Panc1 (cell line): Measurements from ENCODE around the gene FAM76A. TPM values are rescaled to one million over a fixed set of nuclear protein-coding genes. Genes with fewer than 3 reads are reported as not detected.
"Not testable (repeated sequence)": the region's sequence is repeated elsewhere in the genome, so short reads cannot be mapped to it uniquely, and the experiment has no call there.

ENCODE experiments used
- ATAC-seq: fragments of 200-7000 bp; cut with Tn5 transposase; 2 replicates; pipeline ENCODE4 v1.9.1; 2020; ENCODE audit warnings: mild to moderate bottlenecking, moderate library complexity
- BruUV-seq: library from RNA; stranded (reverse); fragments of 400-500 nt; replicated peaks from 2 replicates; lab custom pipeline; 2021; lab: Mats Ljungman, UMichigan
- CTCF ChIA-PET: fragments of 300-600 bp; sonication (Branson Sonifier 250); formaldehyde crosslinking; loops from one replicate; lab custom pipeline; 2022; ENCODE audit warnings: antibody characterized with exemption; lab: Charles Lee
- POLR2A ChIA-PET: fragments of 300-600 bp; sonication (Branson Sonifier 250); formaldehyde crosslinking; loops from one replicate; lab custom pipeline; 2022; ENCODE audit warnings: antibody characterized with exemption; lab: Charles Lee
- DNase-seq: peaks from one replicate; pipeline ENCODE4 v3.0.0-alpha.2; 2010; ENCODE audit warnings: low read depth, low spot score
- H3K27ac ChIP-seq: 2 replicates; pipeline ENCODE4 v1.5.1; 2011; ENCODE audit warnings: mild to moderate bottlenecking, low read length, inconsistent platforms
- H3K27me3 ChIP-seq: fragments of 200-500 bp; sonication (Bioruptor generic); 2 replicates; pipeline ENCODE4 v1.6.0; 2014; ENCODE audit warnings: low read length, inconsistent platforms; ENCODE audit not compliant: control insufficient read depth, insufficient read depth
- H3K36me3 ChIP-seq: fragments of 200-500 bp; sonication (Bioruptor generic); 2 replicates; pipeline ENCODE4 v1.5.1; 2014; ENCODE audit warnings: inconsistent platforms, mild to moderate bottlenecking, low read length, moderate library complexity; ENCODE audit not compliant: control insufficient read depth, insufficient read depth
- H3K4me1 ChIP-seq: 2 replicates; pipeline ENCODE4 v1.5.1; 2011; ENCODE audit warnings: inconsistent platforms, mild to moderate bottlenecking, low read length, moderate library complexity; ENCODE audit not compliant: control insufficient read depth, insufficient read depth
- H3K4me3 ChIP-seq, 2 experiments: 2 replicates each; pipeline ENCODE4 v1.5.1; 2011 to 2012; ENCODE audit warnings: low read depth in 2 of 2, low read length in 2 of 2, mild to moderate bottlenecking in 2 of 2, inconsistent platforms in 1 of 2, moderate library complexity in 1 of 2
- H3K9me3 ChIP-seq: fragments of 200-500 bp; sonication (Bioruptor generic); 2 replicates; pipeline ENCODE4 v1.5.1; 2014; ENCODE audit warnings: low read depth, mild to moderate bottlenecking, inconsistent platforms, low read length, moderate library complexity; ENCODE audit not compliant: control insufficient read depth, insufficient read depth
- POLR2AphosphoS5 ChIP-seq: IDR thresholded peaks from 2 replicates; pipeline ENCODE4 v1.6.1; 2012; ENCODE audit warnings: mild to moderate bottlenecking, low read depth, low read length, moderate library complexity
- SIN3A ChIP-seq: IDR thresholded peaks from 2 replicates; pipeline ENCODE4 v1.6.1; 2012; ENCODE audit warnings: low read depth, mild to moderate bottlenecking, low read length, moderate library complexity, borderline replicate concordance; ENCODE audit not compliant: insufficient read depth
- TCF7L2 ChIP-seq: IDR thresholded peaks from 2 replicates; pipeline ENCODE4 v1.6.1; 2011; ENCODE audit warnings: mild to moderate bottlenecking, low read depth, low read length, inconsistent platforms
- in situ Hi-C: cut with HindIII; loops from 2 replicates; pipeline ENCODE4 v1.10.0; 2016; ENCODE audit warnings: low sequenced_read_pairs, low pct_unique_long_range_greater_than_20kb
- intact Hi-C: fragments of 100-400 bp; cut with micrococcal nuclease; formaldehyde crosslinking; loops from one replicate; pipeline ENCODE4 v1.10.0; 2022; ENCODE audit not compliant: unreplicated experiment
- total RNA-seq: library from RNA; stranded (reverse); gene quantifications from one replicate; pipeline ENCODE4 v1.2.1, GENCODE V29; 2021; ENCODE audit not compliant: unreplicated experiment
- TF ChIP-seq, protein P1 (sequence below): fragments of 450-650 bp; IDR thresholded peaks from 2 replicates; pipeline ENCODE4 v1.5.1; 2017; ENCODE audit warnings: mild to moderate bottlenecking
- TF ChIP-seq, protein P2 (sequence below), 2 experiments: IDR thresholded peaks; 2 replicates each; pipeline ENCODE4 v1.6.1; 2011 to 2012; ENCODE audit warnings: low read depth in 2 of 2, control low read depth in 1 of 2, low read length in 1 of 2, mild to moderate bottlenecking in 1 of 2, moderate library complexity in 1 of 2; ENCODE audit not compliant: insufficient read depth in 1 of 2

Gene FAM76A
- total RNA-seq, 1 experiment from 2014 or later, result 15.4 TPM

DNA sequence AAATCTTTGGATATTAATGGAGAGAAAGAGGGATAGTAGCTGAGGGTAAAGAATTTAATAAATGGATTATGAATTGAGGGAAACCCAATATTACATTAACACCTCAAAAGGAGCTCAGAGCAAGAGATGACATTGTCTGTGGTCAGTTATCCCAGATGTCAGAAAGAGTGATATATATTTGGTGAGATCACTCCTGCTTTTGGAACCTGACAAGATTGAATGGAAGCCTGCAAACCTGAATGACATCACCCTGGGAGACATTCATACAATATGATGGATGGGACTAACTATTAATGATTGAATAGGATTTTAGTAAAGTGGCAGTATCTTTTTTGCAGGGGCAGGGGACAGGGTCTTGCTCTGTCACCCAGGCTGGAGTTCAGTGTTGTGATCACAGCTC lies 47.0 kb upstream of the FAM76A start:
- DNase-seq, result no peak
- no peaks in the 10 kb centered on the region for H3K36me3 ChIP-seq
- H3K4me1 ChIP-seq, result no peaks in the 10 kb centered on the region
- H3K4me3 ChIP-seq, result no peak overlapping the region
- ChIA-PET POLR2A (no interaction called here), CTCF (interaction anchor here (0.6 kb wide), 1 partner anchor 70 kb away, joined by 4 read pairs; no protein-coding TSS in a partner anchor)
- no peaks in the 10 kb centered on the region for H3K27me3 ChIP-seq
- in situ Hi-C loops, result no loop called here
- intact Hi-C loops, result no loop called here
- BruUV-seq, result no TSS peak
- peaks cover 10% of the 10 kb centered on the region; the same call in 1 of the 2 replicates for H3K9me3 ChIP-seq
- no peak overlapping the region for H3K27ac ChIP-seq
- ATAC-seq, result no peak
- TF ChIP-seq SIN3A, result no peak
- TF ChIP-seq, protein P1, sequence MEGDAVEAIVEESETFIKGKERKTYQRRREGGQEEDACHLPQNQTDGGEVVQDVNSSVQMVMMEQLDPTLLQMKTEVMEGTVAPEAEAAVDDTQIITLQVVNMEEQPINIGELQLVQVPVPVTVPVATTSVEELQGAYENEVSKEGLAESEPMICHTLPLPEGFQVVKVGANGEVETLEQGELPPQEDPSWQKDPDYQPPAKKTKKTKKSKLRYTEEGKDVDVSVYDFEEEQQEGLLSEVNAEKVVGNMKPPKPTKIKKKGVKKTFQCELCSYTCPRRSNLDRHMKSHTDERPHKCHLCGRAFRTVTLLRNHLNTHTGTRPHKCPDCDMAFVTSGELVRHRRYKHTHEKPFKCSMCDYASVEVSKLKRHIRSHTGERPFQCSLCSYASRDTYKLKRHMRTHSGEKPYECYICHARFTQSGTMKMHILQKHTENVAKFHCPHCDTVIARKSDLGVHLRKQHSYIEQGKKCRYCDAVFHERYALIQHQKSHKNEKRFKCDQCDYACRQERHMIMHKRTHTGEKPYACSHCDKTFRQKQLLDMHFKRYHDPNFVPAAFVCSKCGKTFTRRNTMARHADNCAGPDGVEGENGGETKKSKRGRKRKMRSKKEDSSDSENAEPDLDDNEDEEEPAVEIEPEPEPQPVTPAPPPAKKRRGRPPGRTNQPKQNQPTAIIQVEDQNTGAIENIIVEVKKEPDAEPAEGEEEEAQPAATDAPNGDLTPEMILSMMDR, result no peak

DNA sequence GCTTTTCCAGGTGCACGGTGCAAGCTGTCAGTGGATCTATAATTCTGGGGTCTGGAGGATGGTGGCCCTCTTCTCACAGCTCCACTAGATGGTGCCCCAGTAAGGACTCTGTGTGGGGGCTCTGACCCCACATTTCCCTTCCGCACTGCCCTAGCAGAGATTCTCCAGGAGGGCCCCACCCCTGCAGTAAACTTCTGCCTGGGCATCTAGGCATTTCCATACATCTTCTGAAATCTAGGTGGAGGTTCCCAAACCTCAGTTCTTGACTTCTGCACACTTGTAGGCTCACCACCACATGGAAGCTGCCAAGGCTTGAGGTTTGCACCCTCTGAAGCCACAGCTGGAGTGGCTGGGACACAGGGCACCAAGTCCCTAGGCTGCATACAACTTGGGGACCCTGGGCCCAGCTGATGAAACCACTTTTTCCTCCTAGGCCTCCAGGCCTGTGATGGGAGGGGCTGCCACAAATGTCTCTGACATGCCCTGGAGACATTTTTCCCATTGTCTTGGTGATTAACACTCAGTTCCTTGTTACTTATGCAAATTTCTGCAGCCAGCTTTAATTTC lies 45.5 kb upstream of the FAM76A start:
- BruUV-seq, H3K4me1 ChIP-seq, in situ Hi-C loops, H3K4me3 ChIP-seq, H3K27me3 ChIP-seq, intact Hi-C loops, ATAC-seq, H3K36me3 ChIP-seq, DNase-seq, H3K9me3 ChIP-seq, POLR2A ChIA-PET, H3K27ac ChIP-seq, CTCF ChIA-PET: not testable (repeated sequence)

DNA sequence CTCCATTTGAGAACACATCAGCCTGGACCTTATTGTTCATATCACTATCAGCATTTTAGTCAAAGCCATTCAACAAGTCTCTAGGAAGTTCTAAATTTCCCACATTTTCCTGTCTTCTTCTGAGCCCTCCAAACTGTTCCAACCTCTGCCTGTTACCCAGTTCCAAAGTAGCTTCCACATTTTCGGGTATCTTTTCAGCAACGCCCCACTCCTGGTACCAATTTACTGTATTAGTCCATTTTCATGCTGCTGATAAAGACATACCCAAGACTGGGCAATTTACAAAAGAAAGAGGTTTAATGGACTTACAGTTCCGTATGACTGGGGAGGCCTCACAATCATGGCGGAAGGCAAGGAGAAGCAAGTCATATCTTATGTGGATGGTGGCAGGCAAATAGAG lies 44.2 kb upstream of the FAM76A start:
- H3K9me3 ChIP-seq, DNase-seq, intact Hi-C loops, BruUV-seq, H3K36me3 ChIP-seq, H3K27me3 ChIP-seq, POLR2A ChIA-PET, CTCF ChIA-PET, H3K27ac ChIP-seq, ATAC-seq, in situ Hi-C loops, H3K4me3 ChIP-seq, H3K4me1 ChIP-seq: not testable (repeated sequence)

DNA sequence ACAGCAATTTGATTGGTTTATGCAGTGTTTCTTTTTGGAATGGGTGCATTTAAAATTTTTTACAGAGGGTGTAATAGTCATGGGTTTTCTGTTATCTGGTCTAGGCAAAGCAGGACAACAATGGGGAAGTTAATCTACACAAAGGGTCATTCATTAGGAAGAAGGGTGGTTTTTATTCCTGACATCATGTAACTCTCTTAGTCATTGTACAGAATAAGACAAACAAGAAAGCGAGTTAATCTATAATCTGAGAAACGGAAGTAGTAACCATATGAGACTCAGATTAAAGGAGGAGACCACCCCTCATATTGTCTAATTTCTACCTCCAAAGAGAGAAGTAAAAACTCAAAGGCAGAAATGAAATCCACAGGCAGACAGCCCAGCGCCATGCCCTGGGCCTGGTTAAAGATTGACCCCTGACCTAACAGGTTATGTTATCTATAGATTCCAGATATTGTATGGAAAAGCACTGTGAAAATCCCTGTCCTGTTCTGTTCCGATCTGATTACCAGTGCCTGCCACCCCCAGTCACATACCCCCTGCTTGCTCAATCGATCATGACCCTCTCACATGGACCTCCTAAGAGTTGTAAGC lies 43.3 kb upstream of the FAM76A start:
- no TSS peak for BruUV-seq
- TF ChIP-seq TCF7L2 (no peak), POLR2AphosphoS5 (no peak), SIN3A (no peak)
- TF ChIP-seq, protein P1, result no peak
- TF ChIP-seq, protein P2, sequence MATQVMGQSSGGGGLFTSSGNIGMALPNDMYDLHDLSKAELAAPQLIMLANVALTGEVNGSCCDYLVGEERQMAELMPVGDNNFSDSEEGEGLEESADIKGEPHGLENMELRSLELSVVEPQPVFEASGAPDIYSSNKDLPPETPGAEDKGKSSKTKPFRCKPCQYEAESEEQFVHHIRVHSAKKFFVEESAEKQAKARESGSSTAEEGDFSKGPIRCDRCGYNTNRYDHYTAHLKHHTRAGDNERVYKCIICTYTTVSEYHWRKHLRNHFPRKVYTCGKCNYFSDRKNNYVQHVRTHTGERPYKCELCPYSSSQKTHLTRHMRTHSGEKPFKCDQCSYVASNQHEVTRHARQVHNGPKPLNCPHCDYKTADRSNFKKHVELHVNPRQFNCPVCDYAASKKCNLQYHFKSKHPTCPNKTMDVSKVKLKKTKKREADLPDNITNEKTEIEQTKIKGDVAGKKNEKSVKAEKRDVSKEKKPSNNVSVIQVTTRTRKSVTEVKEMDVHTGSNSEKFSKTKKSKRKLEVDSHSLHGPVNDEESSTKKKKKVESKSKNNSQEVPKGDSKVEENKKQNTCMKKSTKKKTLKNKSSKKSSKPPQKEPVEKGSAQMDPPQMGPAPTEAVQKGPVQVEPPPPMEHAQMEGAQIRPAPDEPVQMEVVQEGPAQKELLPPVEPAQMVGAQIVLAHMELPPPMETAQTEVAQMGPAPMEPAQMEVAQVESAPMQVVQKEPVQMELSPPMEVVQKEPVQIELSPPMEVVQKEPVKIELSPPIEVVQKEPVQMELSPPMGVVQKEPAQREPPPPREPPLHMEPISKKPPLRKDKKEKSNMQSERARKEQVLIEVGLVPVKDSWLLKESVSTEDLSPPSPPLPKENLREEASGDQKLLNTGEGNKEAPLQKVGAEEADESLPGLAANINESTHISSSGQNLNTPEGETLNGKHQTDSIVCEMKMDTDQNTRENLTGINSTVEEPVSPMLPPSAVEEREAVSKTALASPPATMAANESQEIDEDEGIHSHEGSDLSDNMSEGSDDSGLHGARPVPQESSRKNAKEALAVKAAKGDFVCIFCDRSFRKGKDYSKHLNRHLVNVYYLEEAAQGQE (IDR thresholded peaks at IDR 0.05; ENCODE audit: insufficient read depth in 1 of 2, low read depth in 2 of 2, low read length in 1 of 2), result no peak
- no peaks in the 10 kb centered on the region for H3K36me3 ChIP-seq
- ATAC-seq (no peak), DNase-seq (no peak)
- no peak overlapping the region for H3K27ac ChIP-seq
- in situ Hi-C loops (no loop called here), intact Hi-C loops (no loop called here)
- CTCF ChIA-PET, result no interaction called here
- H3K27me3 ChIP-seq, result no peaks in the 10 kb centered on the region
- no peaks in the 10 kb centered on the region for H3K4me1 ChIP-seq
- POLR2A ChIA-PET, result no interaction called here
- peaks cover 10% of the 10 kb centered on the region; the same call in 1 of the 2 replicates for H3K9me3 ChIP-seq
- H3K4me3 ChIP-seq, result no peak overlapping the region
